Measurements from ENCODE around the gene C9orf152. TPM values are rescaled to one million over a fixed set of nuclear protein-coding genes. Genes with fewer than 3 reads are reported as not detected.

The C9orf152 gene
- total and polyA plus RNA-seq, 2 of the 13 experiments (the other 11 are each of a cell fraction or from before 2014, with no cell fraction given) = 0.24 to 0.48 TPM

GRCh38 chr9:110256380-110257096 lies 48.6 kb upstream of the C9orf152 start, which contains the start of gene TXN (continued):
- TF ChIP-seq SNAPC5 (CRISPR knock-in tag; IDR thresholded peaks at IDR 0.05; ENCODE audit: borderline replicate concordance) (no peak), DNMT3B (CRISPR knock-in tag; conservative IDR thresholded peaks at IDR 0.05) (no peak), ZNF121 (CRISPR knock-in tag; IDR thresholded peaks at IDR 0.05) (no peak; the same call in 1 of the 2 replicates), ZFP41 (CRISPR knock-in tag; IDR thresholded peaks at IDR 0.05; ENCODE audit: borderline replicate concordance) (no peak), ELF4 (CRISPR knock-in tag; IDR thresholded peaks at IDR 0.05; ENCODE audit: borderline replicate concordance) (no peak), NFAT5 (CRISPR knock-in tag; IDR thresholded peaks at IDR 0.05) (peak; percentile 53; the same call in 1 of the 2 replicates), MTF1 (CRISPR knock-in tag; IDR thresholded peaks at IDR 0.05) (no peak), CREB3 (CRISPR knock-in tag; IDR thresholded peaks at IDR 0.05) (no peak), TARDBP (CRISPR knock-in tag; IDR thresholded peaks at IDR 0.05) (no peak), XBP1 (CRISPR knock-in tag; IDR thresholded peaks at IDR 0.05) (no peak), ZNF10 (CRISPR knock-in tag; IDR thresholded peaks at IDR 0.05; ENCODE audit: borderline replicate concordance, low read depth) (no peak), BATF2 (CRISPR knock-in tag; IDR thresholded peaks at IDR 0.05) (peak; percentile 58; the same call in 1 of the 2 replicates), ZIK1 (CRISPR knock-in tag; IDR thresholded peaks at IDR 0.05; ENCODE audit: borderline replicate concordance, low read depth) (no peak), ARID2 (CRISPR knock-in tag; IDR thresholded peaks at IDR 0.05; ENCODE audit: borderline replicate concordance) (no peak), ZNF709 (CRISPR knock-in tag; IDR thresholded peaks at IDR 0.05) (peak; percentile 1; the same call in 1 of the 2 replicates), GATA4 (IDR thresholded peaks at IDR 0.05; ENCODE audit: borderline replicate concordance, low read depth) (peak; percentile 26; the same call in 1 of the 2 replicates), BRD4 (CRISPR knock-in tag; IDR thresholded peaks at IDR 0.05) (peak; percentile 59; the same call in 1 of the 2 replicates), ZNF724P (CRISPR knock-in tag; IDR thresholded peaks at IDR 0.05; ENCODE audit: borderline replicate concordance) (no peak), POLR2G (IDR thresholded peaks at IDR 0.05; ENCODE audit: low read depth, low read length) (peak; percentile 86), CCAR2 (optimal IDR thresholded peaks at IDR 0.05; ENCODE audit: low read depth, low read length) (no peak), NFIB (CRISPR knock-in tag; IDR thresholded peaks at IDR 0.05; ENCODE audit: borderline replicate concordance) (no peak), ZNF143 (CRISPR knock-in tag; IDR thresholded peaks at IDR 0.05) (no peak)

Measured in HepG2 (cell line).